Esophagus (tissue), 2 donors: Measurements from ENCODE around the gene SMIM29. TPM values are rescaled to one million over a fixed set of nuclear protein-coding genes. Genes with fewer than 3 reads are reported as not detected.

ENCODE experiments used
- H3K27ac ChIP-seq, 2 donors: one replicate each; pipeline ENCODE4 v1.5.1; 2013; ENCODE audit warnings: low read depth in 2 of 2, mild to moderate bottlenecking in 2 of 2, inconsistent platforms in 1 of 2, low read length in 1 of 2, moderate library complexity in 1 of 2
- H3K27me3 ChIP-seq, 2 donors: one replicate each; pipeline ENCODE4 v1.6.1; 2013; ENCODE audit warnings: low read length in 2 of 2, control low read depth in 1 of 2, mild to moderate bottlenecking in 1 of 2; ENCODE audit not compliant: insufficient read depth in 2 of 2, control insufficient read depth in 1 of 2
- H3K36me3 ChIP-seq, 2 donors: one replicate each; pipeline ENCODE4 v1.6.1; 2013; ENCODE audit warnings: low read length in 1 of 2; ENCODE audit not compliant: control insufficient read depth in 2 of 2, insufficient read depth in 2 of 2
- H3K4me1 ChIP-seq, 2 donors: one replicate each; pipeline ENCODE4 v1.6.1; 2013; ENCODE audit warnings: low read length in 1 of 2; ENCODE audit not compliant: control insufficient read depth in 2 of 2, insufficient read depth in 2 of 2
- H3K4me3 ChIP-seq, 2 donors: one replicate each; pipeline ENCODE4 v1.5.1; 2013; ENCODE audit warnings: low read length in 2 of 2, mild to moderate bottlenecking in 2 of 2, low read depth in 1 of 2, moderate library complexity in 1 of 2
- H3K9me3 ChIP-seq, 2 donors: one replicate each; pipeline ENCODE4 v1.6.1; 2013; ENCODE audit warnings: mild to moderate bottlenecking in 2 of 2, low read depth in 1 of 2, low read length in 1 of 2, moderate library complexity in 1 of 2; ENCODE audit not compliant: control insufficient read depth in 2 of 2, insufficient read depth in 1 of 2
- WGBS, 2 donors: extraction: QIAGEN DNeasy Blood & Tissue Kit; methylation state at CpG; one replicate each; pipeline ENCODE4 v1.1.7; 2013; 5-methylcytosine and 5-hydroxymethylcytosine counted together
- polyA plus RNA-seq, 2 donors: library from polyadenylated mRNA; stranded (reverse); fragments of 200-250 nt; gene quantifications; one replicate each; pipeline ENCODE4 v1.2.3, GENCODE V29; 2013
- donor health status: healthy with polysubstance abuse.
- donor health status: Bipolar disorder and iron deficiency.

The SMIM29 gene
- polyA plus RNA-seq, 2 donors = 31.7 to 36.6 TPM

DNA sequence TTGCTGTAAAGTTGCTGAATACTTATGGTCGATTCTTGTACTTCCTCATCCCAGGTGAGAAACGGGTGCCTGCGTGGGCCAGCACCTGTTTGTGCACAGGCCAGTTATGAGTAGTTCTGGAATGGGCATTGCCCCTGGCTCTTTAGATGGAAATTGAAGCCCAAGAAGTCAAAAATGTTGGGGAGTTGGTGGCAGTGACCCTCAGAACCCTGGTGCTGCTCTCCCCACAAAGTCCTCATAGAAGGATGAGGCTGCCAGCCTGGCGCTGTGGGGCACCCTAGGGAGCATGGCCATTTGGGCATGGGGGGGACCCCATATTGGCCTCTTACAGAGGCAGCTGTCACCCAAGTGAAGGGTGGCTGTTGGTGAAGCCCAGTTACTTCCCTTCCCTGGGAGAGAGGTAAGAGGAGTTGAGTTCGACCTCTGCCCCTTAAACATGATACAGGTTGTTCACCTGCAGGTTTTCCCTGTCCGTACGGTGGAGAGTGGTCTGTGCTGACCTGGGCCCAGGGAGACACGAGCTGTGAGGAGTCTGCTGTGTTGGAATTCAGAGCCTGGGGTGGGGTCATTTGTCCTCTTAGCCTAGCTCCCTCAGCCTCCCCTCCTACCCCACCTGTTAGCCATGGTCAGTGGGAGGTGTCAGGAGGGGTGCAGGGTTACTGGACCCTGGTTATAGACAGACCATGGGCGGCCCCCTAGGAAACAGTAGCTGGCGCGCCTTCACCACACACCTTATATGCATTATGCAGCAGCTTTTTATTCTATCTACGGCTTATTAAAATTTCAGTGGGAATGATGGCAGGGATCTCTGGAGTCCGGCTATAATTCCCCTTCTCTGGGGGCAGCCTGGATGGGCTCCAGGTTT, 7.2 kb downstream of the SMIM29 start:
- Histone ChIP-seq H3K36me3 (peaks cover 9 to 22% of the 10 kb centered on the region in 2 donors), H3K4me3 (no peak overlapping the region), H3K9me3 (no peaks in the 10 kb centered on the region), H3K27ac (no peak overlapping the region), H3K4me1 (peaks cover 7 to 11% of the 10 kb centered on the region in 2 donors), H3K27me3 (no peaks in the 10 kb centered on the region)
- WGBS, 2 donors = 87 to 89% methylated on average over 13 of the region's 13 CpGs

DNA sequence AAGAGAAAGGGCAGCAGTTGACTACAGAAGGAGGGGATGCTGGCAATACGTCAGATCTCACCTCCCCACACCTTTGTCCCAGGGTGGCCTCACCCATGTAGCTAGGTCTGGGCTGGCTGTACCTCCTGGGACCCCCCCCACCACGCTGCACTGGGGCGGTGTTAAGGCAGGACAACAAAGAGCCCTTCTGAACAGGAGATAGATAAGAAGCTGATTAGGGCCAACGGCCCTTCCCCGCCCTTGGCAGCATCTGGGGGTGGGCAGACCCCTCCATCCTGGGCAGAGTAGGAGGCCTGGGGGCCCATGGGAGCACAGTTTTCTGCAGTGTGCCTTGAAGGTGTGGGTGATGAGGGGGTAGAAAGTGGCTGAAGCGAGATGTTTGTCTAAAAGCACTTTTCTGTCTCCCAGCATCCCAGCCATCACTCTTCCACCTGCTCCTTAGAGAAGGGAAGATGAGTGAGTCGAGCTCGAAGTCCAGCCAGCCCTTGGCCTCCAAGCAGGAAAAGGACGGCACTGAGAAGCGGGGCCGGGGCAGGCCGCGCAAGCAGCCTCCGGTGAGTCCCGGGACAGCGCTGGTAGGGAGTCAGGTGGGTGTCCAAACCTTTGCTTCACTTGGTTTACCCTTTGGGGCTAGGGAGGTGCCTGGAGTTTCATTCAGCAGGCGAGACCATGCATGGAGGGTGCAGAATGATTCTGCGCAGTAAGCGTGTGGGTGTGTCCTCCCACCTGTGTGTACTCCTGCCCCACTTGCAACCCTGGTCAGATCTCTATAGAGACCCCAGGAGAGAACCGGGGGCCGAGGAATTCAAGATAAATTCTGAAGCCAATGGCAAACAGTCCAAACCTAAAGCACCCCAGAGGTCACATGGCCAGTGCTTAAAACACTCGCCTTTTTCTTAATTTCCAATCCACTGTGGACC, 8.2 kb downstream of the SMIM29 start:
- H3K36me3 ChIP-seq = peaks cover 9 to 22% of the 10 kb centered on the region in 2 donors
- no peaks in the 10 kb centered on the region for H3K27me3 ChIP-seq
- no peak overlapping the region for H3K27ac ChIP-seq
- whole genome bisulfite sequencing, 2 donors = 78 to 86% methylated on average over 22 of the region's 22 CpGs
- no peaks in the 10 kb centered on the region for H3K9me3 ChIP-seq
- peaks cover 7 to 11% of the 10 kb centered on the region in 2 donors for H3K4me1 ChIP-seq
- no peak overlapping the region for H3K4me3 ChIP-seq

DNA sequence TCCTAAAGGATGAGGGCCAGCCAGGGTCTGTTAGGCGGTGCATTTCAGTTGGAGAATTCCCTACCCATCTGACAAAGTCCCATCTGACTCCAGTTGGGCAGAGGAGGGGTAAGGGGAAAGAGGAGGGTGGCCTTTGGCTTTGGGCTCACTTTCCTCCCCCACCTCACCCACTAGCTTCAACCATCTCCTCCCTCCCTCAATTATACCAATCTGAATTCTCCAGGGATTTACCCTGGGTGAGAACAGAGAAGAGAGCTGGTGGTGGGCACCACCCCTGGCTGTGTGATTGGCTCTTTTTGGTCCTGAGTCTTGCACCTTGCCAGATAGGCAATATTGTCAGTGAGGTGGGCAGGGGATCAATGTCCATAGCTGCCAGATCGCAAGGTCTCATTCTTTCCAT, 8.9 kb downstream of the SMIM29 start:
- WGBS, 2 donors = 85 to 92% methylated on average over 2 of the region's 2 CpGs
- H3K27ac ChIP-seq = no peak overlapping the region
- peaks cover 7 to 11% of the 10 kb centered on the region in 2 donors for H3K4me1 ChIP-seq

GRCh38 chr6:34239500-34239825, 9.3 kb downstream of the SMIM29 start:
- Histone ChIP-seq H3K27me3 (no peaks in the 10 kb centered on the region), H3K9me3 (no peaks in the 10 kb centered on the region), H3K27ac (no peak overlapping the region), H3K4me3 (no peak overlapping the region), H3K4me1 (peaks cover 7 to 12% of the 10 kb centered on the region in 2 donors), H3K36me3 (peaks cover 9 to 22% of the 10 kb centered on the region in 2 donors)
- WGBS, 2 donors = 60 to 72% methylated on average over 3 of the region's 3 CpGs

More for the DNA sequence above, 8.9 kb downstream of the SMIM29 start:
- no peaks in the 10 kb centered on the region for H3K9me3 ChIP-seq
- H3K4me3 ChIP-seq = no peak overlapping the region
- H3K27me3 ChIP-seq = no peaks in the 10 kb centered on the region
- H3K36me3 ChIP-seq = peaks cover 9 to 22% of the 10 kb centered on the region in 2 donors

DNA sequence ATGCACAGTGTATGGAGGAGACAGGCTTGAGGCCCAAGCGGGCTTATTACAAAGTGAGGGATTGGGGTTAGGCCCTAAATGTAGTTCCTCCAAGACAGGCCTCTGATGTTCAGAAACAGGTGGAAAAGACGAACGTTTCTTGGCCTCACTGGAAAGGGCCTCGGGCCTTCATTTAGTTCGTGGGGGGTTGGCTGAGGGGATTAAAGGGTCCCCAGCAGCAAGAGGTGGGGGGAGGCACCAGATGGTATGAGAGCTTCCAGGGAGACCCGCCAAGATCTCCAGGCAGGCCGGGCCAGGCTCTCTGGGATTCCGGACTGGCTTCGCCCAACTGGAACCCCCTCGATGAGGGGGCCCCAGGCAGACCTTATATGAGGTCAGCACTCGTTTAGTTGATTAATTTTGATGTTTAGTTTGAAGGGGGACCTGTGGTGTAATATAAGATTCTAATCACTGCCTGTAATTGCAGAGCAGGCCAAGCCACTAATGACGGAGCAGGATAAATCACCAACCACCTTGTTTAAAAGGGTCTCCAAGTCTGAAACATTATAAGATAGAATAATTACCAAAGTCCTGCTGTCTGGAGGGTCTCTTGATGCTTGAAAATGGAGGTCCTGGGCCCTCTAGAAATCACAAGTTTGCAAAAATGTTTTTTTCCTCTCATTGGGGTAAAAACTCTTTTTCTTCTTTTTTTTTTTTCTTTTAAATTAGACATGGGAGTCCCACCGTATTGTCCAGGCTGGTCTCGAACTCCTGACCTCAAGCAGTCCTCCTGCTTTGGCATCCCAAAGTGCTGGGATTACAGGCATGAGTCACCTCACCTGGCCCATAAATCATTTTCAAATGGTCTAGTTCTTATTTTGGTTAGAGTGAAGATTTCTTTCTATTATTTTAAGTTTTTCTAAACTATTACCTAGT, 10.0 kb downstream of the SMIM29 start:
- Histone ChIP-seq H3K9me3 (no peaks in the 10 kb centered on the region), H3K27me3 (no peaks in the 10 kb centered on the region), H3K27ac (peak overlapping the region; percentile 96 to 98), H3K4me1 (peaks cover 2 to 7% of the 10 kb centered on the region in 2 donors), H3K36me3 (peaks cover 9 to 21% of the 10 kb centered on the region in 2 donors), H3K4me3 (peak overlapping the region; percentile 75 to 81)
- WGBS, 2 donors = 48 to 56% methylated on average over 14 of the region's 14 CpGs

DNA sequence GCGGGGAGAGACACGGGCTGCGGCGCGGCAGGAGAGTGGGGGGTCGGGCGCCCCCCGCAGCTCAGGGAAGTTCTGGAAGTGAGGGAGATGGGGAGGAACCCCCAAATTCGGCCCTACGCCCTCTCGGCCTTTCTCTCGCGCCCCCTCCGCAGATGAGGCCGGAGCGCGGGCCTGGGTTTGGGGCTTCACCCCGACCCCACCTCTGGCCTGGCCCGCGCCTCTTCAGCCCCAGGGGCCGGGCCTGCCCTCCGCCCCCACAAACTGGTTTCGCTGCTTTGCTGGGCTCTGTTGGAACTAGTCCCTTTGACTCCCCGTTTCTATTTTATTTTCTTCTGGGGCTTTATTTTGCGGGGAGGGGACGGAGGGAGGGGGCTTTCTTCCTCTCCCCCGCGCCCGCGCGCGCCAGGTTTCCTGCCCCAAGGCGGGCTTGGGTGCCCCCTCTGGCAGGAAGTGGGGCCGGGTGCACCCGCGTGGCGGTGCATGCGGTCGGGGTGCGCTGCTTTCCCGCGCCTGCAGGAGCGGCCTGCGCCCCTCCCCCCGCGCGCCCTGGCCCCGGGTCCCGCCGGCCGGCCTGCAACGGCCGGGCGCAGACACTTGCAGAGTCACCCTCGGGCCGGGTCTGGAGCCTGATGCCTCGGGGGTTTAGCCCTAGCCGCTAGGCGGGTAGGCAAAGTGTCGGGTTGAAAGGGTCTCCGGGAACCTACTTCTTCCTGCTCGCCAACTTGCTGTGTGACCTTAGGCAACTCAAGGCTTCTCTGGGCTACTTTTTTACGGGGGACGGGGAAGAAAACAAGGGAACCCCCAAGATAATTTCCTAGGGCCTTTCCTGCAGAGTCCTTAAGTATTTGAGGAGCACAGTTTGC, 10.9 kb downstream of the SMIM29 start:
- peak overlapping the region; percentile 96 to 98 for H3K27ac ChIP-seq
- peaks cover 9 to 21% of the 10 kb centered on the region in 2 donors for H3K36me3 ChIP-seq
- peak overlapping the region; percentile 75 to 81 for H3K4me3 ChIP-seq
- H3K4me1 ChIP-seq = peaks cover 2% of the 10 kb centered on the region in 2 donors
- no peaks in the 10 kb centered on the region for H3K9me3 ChIP-seq
- WGBS, 2 donors = 4 to 7% methylated on average over 44 to 64 of the region's 64 CpGs
- H3K27me3 ChIP-seq = no peaks in the 10 kb centered on the region

GRCh38 chr6:34237316-34237721, 11.5 kb downstream of the SMIM29 start:
- Histone ChIP-seq H3K27ac (peak overlapping the region; percentile 96 to 98), H3K36me3 (peaks cover 9 to 14% of the 10 kb centered on the region in 2 donors), H3K9me3 (no peaks in the 10 kb centered on the region), H3K4me3 (peak overlapping the region; percentile 75 to 81), H3K4me1 (peaks cover 2% of the 10 kb centered on the region in 2 donors), H3K27me3 (no peaks in the 10 kb centered on the region)
- WGBS, 2 donors = 0 to 1% methylated on average over 11 to 77 of the region's 78 CpGs

DNA sequence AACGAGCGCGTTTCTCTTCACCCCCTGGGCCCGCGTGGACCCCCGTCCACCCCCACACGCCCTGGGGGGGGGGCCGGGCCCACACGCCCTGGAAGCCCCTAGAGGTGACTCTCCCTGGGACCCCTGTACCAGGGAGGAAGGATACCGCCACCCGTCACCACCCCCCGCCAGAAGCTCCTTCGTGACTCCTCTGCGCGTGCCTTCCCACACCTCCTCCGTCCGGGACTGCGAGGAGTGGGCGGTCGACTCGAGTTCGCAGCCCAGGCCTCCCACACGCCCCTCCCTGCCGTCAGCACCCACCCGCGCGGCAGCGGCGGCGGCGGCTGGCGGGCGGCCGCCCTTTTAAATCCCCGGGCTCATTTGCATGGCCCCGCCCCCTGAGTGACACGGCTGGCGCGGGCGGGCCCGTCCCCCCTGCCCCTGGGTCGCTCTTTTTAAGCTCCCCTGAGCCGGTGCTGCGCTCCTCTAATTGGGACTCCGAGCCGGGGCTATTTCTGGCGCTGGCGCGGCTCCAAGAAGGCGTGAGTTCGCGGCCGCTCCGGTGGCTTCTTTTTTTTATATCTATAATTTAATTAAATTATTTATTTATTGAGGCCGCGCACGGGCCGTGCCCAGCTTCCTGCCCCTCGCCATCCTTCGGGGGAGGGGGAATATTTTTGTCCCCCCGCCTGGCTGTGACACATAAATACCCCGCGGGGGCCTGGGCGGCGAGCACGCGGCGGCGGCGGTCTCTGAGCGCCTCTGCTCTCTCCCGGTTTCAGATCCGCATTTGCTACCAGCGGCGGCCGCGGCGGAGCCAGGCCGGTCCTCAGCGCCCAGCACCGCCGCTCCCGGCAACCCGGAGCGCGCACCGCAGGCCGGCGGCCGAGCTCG, 12.1 kb downstream of the SMIM29 start, which contains the start of gene HMGA1:
Gene HMGA1, plus strand, starts transcription at position 431 of the 873 bp plus-strand sequence. CDS start 3,908 bp downstream, outside the sequence.
- H3K36me3 ChIP-seq = peaks cover 4 to 9% of the 10 kb centered on the region in 2 donors
- peak within 1 kb of the TSS; percentile 75 to 81 for H3K4me3 ChIP-seq
- 1 to 2% methylated on average over 73 to 91 of the region's 91 CpGs for WGBS, 2 donors
- H3K9me3 ChIP-seq = no peaks in the 10 kb centered on the region
- no peaks in the 10 kb centered on the region for H3K27me3 ChIP-seq
- peaks cover 2 to 4% of the 10 kb centered on the region in 2 donors for H3K4me1 ChIP-seq
- peak within 1 kb of the TSS; percentile 96 to 98 for H3K27ac ChIP-seq
